GM18861 (cell line): ENCODE results near the gene SLC2A6.

Experiments
- ATAC-seq: cut with Tn5 transposase; IDR thresholded peaks from one replicate; pipeline ENCODE4 v1.9.1; 2021; ENCODE audit not compliant: unreplicated experiment

SLC2A6 gene

GRCh38 chr9:133483611-133484010 lies 4.7 kb upstream of the SLC2A6 start:
- ATAC-seq = no peak

- peak; percentile 32 for ATAC-seq
These were observed 678 bp downstream of the SLC2A6 start for GRCh38 chr9:133477992-133478850.

GRCh38 chr9:133477461-133477860 lies 1.4 kb downstream of the SLC2A6 start:
- ATAC-seq = no peak

GRCh38 chr9:133476941-133477340 lies 2.0 kb downstream of the SLC2A6 start:
- ATAC-seq = no peak

- no peak for ATAC-seq
These were observed 2.6 kb downstream of the SLC2A6 start for GRCh38 chr9:133476036-133476931.

- ATAC-seq = no peak
These were observed 3.4 kb downstream of the SLC2A6 start for GRCh38 chr9:133475292-133476012.

GRCh38 chr9:133474853-133475252 lies 4.0 kb downstream of the SLC2A6 start:
- no peak for ATAC-seq

- ATAC-seq = no peak
These were observed 4.7 kb downstream of the SLC2A6 start for GRCh38 chr9:133474215-133474614.

GRCh38 chr9:133473743-133474142 lies 5.2 kb downstream of the SLC2A6 start:
- no peak for ATAC-seq

- ATAC-seq = no peak
These were observed 6.0 kb downstream of the SLC2A6 start for GRCh38 chr9:133472753-133473378.

- no peak for ATAC-seq
These were observed 6.6 kb downstream of the SLC2A6 start for GRCh38 chr9:133472277-133472645.

GRCh38 chr9:133471551-133472276 lies 7.2 kb downstream of the SLC2A6 start:
- no peak for ATAC-seq

GRCh38 chr9:133470988-133471387 lies 7.9 kb downstream of the SLC2A6 start:
- no peak for ATAC-seq

- ATAC-seq = no peak
These were observed 8.4 kb downstream of the SLC2A6 start for GRCh38 chr9:133470427-133470924.

GRCh38 chr9:133468777-133469421 lies 10.0 kb downstream of the SLC2A6 start:
- no peak for ATAC-seq

- ATAC-seq = no peak
These were observed 10.5 kb downstream of the SLC2A6 start for GRCh38 chr9:133468374-133468773.

- ATAC-seq = no peak
These were observed 11.8 kb downstream of the SLC2A6 start for GRCh38 chr9:133467101-133467500.

GRCh38 chr9:133465984-133466383 lies 12.9 kb downstream of the SLC2A6 start:
- no peak for ATAC-seq

- ATAC-seq = no peak
These were observed 14.3 kb downstream of the SLC2A6 start for GRCh38 chr9:133464638-133465037.
